T-helper 1 cell treated with Interleukin-12 subunit alpha and Interleukin-12 subunit beta and Interleukin-4 antibody, amounts not matched to agents 30 ng/mL and 1 ng/mL, for 36 hours (primary cell): Measurements from ENCODE around the gene ADAMTS19. TPM values are rescaled to one million over a fixed set of nuclear protein-coding genes. Genes with fewer than 3 reads are reported as not detected.
"Not testable (repeated sequence)": the region's sequence is repeated elsewhere in the genome, so short reads cannot be mapped to it uniquely, and the experiment has no call there.

Source experiments
- intact Hi-C: fragments of 100-400 bp; cut with micrococcal nuclease; formaldehyde crosslinking; loops from one replicate; pipeline ENCODE4 v1.15.1; 2024
- total RNA-seq: library from RNA; stranded (reverse); gene quantifications from 2 replicates; pipeline ENCODE4 v1.2.3, GENCODE V29; 2022

Gene ADAMTS19, protein sequence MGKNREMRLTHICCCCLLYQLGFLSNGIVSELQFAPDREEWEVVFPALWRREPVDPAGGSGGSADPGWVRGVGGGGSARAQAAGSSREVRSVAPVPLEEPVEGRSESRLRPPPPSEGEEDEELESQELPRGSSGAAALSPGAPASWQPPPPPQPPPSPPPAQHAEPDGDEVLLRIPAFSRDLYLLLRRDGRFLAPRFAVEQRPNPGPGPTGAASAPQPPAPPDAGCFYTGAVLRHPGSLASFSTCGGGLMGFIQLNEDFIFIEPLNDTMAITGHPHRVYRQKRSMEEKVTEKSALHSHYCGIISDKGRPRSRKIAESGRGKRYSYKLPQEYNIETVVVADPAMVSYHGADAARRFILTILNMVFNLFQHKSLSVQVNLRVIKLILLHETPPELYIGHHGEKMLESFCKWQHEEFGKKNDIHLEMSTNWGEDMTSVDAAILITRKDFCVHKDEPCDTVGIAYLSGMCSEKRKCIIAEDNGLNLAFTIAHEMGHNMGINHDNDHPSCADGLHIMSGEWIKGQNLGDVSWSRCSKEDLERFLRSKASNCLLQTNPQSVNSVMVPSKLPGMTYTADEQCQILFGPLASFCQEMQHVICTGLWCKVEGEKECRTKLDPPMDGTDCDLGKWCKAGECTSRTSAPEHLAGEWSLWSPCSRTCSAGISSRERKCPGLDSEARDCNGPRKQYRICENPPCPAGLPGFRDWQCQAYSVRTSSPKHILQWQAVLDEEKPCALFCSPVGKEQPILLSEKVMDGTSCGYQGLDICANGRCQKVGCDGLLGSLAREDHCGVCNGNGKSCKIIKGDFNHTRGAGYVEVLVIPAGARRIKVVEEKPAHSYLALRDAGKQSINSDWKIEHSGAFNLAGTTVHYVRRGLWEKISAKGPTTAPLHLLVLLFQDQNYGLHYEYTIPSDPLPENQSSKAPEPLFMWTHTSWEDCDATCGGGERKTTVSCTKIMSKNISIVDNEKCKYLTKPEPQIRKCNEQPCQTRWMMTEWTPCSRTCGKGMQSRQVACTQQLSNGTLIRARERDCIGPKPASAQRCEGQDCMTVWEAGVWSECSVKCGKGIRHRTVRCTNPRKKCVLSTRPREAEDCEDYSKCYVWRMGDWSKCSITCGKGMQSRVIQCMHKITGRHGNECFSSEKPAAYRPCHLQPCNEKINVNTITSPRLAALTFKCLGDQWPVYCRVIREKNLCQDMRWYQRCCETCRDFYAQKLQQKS
- total RNA-seq: not detected in 2 replicates

DNA sequence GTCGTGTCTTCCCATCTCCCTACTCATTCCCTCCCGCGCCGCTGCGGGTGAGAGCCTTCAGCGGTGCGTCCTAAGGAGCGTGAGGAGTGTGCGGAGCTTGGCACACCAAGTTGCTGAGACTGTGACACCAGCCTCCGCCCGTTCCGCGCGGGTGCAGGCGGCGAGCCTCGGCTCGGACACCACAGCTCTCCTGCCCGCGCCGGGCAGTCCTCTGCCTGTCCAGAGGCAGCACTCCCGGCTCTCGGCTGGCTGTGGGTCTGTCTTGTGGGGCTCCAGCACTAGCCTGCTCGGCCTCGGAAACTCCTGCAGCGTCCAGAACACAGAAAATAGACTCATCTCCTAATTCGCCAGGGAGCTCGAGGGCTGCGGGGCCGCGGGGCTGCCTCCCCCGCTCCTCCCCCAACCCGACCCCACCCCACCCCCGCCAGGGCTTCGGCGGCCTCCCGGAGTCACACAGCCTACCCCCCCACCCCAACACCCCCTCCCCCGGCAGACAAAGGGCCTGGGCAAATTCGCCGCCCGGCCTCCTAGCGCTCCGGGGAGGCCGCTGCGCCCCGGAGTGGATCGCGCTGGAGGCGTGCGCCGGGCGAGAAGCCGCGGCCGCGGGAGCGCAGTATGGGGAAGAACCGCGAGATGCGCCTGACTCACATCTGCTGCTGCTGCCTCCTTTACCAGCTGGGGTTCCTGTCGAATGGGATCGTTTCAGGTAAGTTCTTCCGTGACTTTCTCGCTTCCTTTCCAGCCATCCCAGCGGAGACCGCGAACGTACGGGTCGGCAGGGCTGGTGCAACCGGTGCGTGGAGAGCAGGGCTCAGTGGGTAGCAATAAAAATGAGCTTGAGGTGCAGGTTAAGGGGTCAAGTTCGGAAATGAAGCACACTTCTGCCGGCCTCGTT lies at the start of gene ADAMTS19:
Gene ADAMTS19, plus strand, starts transcription at position 522 of the 895 bp plus-strand sequence. Its CDS starts 94 bp downstream, at position 616.
- intact Hi-C loops: no loop called here

DNA sequence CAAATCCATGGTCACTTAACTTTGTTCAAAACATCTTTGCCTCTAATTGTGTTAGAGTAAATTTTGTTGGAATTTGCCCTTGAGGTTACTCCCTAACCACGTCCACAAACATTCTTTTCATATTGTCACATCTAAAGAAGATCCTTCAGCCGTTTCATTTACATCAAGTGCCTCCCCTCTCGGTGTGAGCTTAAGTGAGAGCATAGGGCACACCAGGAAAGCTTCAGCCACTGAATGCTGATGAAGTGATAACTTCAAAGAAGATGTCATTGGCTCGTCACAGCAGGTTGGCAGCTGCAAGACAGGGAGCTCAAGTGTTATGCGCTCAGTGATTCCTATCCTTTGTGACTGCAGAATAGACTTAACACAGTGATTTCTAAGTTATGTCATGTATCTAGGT lies 49.6 kb upstream of the ADAMTS19 start:
- intact Hi-C loops: no loop called here

DNA sequence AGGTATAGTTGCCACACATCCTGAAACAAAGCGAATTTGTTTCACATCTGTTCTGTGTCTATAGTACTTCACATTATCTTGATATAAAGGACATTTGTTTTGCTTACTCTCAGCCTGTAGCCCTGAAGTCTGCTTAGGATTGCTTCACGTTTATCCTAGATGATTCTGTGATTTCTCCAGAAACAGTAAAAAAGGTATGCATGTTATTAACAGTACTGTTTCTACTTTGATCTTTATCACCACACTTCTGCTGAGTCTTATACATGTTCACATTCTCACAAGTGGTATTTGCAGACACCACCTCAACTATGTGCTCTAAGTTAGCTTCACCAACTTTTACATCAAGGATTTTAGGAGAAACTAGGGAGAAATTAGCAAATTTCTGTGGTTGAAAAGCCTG lies 47.4 kb upstream of the ADAMTS19 start:
- intact Hi-C loops: no loop called here

DNA sequence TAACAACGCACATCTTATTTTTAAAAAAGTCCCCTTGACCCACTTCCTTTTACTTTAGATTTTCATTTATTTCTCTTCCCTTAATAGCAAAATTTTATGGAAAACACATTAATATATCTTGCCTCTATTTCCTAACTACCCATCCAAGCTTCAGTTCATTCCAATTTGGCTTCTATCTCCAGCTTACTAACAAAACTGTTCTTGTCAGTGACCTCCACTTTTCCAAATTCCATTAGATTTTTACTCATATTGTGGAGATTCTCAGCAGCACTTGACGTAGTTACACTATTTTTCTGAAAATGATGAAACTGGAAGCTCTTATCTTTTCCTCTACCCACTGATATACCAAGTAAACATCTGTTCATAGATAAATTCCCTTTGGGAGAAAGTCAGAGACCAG lies 46.5 kb upstream of the ADAMTS19 start:
- intact Hi-C loops: no loop called here

DNA sequence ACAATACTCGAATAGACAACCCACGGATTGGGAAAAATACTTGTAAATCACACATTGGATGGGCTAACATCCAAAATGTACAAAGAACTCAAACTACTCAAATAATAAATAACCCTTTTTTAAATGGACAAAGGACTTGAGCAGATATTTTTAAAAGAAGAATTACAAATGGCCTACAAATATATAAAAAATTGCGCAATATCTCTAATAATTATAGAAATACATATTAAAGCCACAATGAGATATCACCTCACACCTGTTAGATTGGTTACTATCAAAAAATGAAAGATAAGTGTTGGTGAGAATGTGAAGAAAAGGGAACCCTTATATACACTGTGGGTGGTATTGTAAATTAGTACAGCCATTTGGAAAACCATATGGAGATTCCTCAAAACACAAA lies 40.8 kb upstream of the ADAMTS19 start:
- intact Hi-C loops: no loop called here

DNA sequence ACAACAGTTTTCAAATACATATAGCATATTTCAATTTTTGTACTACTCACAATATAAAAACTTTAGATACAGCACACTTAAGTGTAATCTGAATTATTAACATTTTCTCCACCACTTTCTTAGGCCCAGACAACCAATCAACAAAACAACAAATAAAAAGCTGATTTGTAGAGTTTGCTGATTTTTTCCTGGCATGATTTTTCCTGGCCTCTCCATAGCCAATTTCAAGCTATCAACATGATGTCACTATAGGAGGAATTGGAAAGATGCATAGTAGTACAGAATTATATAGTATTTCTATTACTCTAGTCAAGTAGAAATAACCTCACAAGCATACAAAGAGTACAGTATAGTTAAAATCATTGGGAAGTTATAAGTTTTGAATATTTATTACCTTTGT lies 35.1 kb upstream of the ADAMTS19 start:
- intact Hi-C loops: no loop called here

DNA sequence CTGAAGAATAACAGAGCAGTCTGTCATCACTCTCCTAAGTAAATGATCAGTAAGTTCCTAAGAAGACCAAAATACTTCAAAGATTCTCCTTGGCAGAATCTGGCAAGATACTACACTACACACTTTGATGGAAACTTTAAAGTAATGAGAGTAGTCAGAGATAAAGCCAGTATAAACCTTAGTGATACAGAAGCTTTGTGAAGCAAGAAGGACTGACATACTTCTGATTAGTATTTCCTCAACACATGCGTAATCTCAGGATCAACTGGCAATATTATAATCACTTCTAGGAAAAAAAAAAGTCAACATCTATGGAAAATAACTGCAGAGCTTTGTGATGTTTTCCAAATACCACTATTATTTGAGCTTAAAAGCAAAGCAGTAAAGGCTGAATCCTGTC lies 34.0 kb upstream of the ADAMTS19 start:
- intact Hi-C loops: no loop called here

DNA sequence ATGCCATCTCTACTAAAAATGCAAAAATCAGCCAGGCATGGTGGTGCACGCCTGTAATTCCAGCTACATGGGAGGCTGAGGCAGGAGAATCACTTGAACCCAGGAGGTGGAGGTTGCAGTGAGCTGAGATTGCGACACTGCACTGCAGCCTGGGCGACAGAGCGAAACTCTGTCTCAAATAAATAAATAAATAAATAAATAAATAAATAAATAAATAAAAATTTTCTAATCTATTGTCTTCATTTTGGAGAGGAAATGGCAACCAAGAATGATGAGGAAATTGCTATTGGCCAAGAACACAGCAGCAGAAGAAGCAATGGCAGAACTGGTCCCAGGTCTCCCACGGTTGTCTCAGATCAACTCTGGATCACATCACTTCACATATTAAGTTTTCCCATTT lies 31.5 kb upstream of the ADAMTS19 start:
- intact Hi-C loops: not testable (repeated sequence)

DNA sequence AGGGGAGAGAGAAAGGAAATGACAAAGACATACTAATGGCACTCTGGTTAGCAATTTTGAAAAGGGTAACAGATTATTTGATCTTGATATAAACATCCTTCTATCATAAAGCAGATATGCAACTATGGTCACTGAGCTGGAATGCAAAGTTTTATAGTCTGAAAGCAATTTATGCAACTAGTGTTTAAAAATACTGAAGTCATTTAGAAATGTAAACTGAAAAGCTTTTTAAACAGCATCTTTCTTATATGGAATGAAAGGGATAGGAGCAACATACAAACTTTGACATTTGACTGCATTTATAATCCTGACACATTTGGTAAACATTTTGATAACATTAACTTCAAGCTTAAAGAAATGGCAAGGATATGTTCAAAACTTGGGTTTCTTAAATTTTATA lies 28.7 kb upstream of the ADAMTS19 start:
- intact Hi-C loops: no loop called here

DNA sequence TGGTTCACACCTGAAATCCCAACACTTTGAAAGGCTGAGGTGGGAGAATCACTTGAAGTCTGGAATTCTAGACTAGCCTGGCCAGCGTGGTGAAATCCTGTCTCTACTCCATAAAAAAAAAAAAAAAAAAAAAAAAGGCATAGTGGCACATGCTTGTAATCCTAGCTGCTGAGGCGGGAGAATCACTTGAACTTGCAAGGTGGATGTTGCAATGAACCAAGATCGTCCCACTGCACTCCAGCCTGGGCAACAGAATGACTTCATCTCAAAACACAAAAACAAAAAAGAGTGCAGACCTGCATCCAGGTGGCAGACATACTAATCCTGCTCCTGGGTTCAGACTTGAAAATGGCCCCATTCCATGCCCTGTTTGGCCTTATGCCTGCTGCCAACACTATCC lies 21.8 kb upstream of the ADAMTS19 start:
- intact Hi-C loops: no loop called here

DNA sequence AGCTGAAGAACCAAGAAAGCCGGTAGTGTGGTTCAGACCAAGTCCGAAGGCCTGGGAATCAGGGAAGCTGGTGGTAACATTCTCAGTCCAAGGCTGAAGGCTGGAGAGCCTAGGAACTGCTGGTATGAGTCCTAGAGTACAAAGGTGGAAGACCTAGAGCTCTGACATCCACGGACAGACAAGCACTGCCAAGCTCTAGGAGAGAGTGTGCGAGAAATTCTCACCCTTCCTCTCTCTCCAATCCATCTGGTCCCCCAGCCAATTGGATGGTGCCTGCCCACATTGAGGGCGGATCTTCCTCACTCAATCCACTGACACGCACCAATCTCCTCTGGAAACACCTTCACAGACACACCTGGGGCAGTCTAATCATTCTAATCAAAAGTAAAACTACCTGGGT lies 19.7 kb upstream of the ADAMTS19 start:
- intact Hi-C loops: no loop called here

DNA sequence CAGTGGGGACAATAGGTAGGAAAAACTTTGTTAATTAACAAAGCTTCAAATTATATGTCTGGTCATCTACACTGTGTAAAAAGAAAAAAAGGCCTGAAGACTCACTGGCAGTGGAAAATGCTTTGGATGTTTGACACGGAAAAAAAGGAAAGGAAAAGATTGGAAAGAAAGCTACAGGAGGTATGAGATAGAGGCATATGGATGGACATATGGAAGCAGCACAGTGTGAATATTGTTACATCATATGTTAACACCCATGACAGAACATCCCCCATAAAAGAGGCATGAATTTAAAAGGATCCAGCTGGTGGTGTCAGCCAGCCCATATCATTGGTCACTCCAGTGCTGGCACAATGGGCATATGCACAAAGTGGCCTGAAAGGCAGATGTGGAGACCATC lies 19.0 kb upstream of the ADAMTS19 start:
- intact Hi-C loops: no loop called here

DNA sequence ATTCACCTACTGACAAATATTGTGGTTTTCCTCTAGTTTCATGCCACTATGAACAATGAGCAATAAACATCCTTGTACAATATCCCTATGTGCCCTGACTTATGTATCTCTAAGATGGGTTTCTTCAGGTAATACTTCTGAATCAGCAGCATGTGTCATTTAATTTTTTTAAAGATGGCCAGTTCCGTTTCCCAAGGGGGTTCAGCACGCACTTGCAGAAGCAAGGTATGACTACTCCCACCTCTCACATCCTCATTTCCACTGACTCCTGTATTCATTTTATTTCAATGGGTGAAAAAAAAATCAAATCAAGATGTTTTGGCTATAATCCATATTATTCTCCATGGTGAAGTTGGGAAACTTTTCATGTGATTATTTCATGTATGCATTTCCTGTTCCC lies 14.7 kb upstream of the ADAMTS19 start:
- intact Hi-C loops: no loop called here

DNA sequence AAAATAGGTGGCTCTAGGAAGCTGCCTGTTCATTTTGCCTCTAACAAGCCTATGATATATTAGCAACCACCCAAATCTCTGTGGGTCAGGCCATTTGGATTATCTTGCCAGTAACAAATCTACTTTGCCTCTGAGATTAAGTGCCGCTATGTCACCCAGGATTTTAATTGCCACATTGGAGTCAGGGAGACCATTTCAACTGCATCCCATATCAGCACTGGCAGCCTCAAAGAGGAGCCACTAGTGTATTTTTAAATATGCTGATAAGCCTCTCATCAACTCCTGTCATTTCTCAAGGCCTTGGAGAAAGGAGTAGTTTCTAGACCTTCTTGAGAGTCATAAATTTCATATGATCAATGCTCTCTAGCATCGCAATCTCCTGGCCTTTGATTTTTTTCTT lies 12.1 kb upstream of the ADAMTS19 start:
- intact Hi-C loops: no loop called here

DNA sequence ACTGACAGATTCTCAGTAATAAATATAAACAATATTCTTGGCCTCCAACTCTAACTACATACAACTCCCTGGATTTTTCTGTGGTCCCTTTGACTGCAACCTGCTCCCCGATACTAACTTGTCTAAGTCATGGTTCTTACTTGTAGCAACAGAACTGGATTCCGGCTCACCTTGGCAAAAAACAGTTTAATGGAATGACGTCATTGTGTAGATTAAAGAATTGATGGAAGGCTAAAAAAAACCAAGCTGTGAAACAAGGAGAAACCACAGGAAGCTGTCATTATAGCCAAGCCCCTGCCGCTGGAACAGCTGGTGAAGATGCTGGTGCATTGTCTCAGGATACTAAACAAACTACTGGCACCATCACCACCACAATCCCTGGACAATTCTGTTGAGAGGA lies 11.4 kb upstream of the ADAMTS19 start:
- intact Hi-C loops: no loop called here

DNA sequence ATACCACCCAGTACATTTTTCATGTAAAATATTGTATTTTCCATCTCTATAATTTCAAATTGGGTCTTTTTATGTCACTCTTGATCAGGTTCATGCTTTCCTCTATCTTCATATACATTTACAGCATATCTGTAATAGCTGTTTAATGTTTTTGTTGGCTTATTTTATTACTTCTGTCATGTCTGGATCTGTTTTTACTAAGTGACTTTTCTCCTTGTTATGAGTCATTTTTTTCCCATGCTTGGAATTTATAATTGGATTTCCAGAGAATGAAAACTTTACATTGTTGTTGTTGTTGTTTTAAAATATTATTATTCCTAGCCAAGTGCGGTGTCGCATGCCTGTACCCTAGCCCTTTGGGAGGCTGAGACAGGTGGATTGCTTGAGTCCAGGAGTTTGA lies 5.6 kb upstream of the ADAMTS19 start:
- intact Hi-C loops: no loop called here

DNA sequence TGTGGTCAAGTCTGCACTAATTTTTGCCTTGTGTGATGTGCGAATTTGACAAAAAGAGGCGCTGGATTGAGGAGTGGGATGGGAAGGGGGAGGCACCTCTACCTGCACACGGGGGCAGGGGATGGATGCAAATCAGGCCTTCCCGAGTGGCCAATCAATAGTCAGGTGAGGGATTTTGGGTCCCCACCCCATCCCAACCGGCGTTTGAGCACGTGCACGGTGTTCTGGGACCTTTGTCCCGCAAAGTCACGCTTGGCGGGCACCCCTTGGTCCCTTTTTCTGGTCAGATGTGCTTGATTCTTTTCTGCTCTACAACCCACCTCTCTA lies 685 bp upstream of the ADAMTS19 start:
- intact Hi-C loops: no loop called here

DNA sequence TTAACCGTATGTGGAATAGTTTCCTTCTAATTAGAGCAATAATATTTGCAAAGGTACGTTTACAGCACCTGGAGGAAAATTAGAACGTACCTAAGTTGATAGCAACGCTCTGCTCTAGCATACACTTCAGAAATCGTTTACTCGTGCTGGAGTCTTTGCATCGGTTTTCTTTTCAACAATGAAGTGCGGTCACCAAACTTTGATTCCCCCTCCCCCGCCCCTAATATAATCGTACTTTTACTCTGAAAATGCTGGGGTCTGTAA lies 506 bp downstream of the ADAMTS19 start:
- intact Hi-C loops: no loop called here

DNA sequence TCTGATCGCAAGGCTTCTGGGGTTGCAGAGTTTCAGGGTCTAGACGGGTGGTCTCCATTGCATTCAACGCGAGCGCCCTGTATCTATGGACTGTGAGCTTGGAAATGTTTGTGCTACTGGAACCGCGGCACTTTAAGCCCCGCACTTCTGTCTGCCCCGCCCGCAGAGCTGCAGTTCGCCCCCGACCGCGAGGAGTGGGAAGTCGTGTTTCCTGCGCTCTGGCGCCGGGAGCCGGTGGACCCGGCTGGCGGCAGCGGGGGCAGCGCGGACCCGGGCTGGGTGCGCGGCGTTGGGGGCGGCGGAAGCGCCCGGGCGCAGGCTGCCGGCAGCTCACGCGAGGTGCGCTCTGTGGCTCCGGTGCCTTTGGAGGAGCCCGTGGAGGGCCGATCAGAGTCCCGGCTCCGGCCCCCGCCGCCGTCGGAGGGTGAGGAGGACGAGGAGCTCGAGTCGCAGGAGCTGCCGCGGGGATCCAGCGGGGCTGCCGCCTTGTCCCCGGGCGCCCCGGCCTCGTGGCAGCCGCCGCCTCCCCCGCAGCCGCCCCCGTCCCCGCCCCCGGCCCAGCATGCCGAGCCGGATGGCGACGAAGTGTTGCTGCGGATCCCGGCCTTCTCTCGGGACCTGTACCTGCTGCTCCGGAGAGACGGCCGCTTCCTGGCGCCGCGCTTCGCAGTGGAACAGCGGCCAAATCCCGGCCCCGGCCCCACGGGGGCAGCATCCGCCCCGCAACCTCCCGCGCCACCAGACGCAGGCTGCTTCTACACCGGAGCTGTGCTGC lies 1.0 kb downstream of the ADAMTS19 start:
- intact Hi-C loops: no loop called here

DNA sequence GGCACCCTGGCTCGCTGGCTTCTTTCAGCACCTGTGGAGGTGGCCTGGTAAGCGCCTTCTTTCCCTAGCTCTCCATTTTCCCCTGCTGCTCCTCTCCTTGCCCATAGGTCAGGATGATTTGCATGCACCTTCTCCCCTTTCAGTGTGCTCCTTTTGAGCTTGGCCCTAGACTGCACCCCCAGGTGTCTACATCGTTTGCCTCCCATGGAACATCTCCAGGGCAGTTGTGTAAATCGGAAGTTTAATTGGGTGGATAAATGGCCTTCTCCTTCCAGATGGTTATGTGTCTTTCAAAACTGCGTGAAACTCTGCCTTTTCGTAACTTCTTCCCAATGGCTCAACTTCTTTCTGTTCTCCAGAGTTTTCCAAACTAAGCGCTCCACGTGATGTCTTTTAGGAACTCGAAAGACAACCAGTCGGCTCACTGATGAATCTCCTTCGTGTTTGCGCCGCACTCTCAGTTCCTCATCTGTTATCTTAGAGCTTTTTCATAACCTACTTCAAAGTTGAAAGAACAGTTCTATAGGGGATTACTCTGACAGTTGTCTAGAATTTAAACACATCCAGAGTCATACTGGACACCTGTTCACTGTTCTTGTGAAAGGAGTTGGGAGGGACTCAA lies 1.7 kb downstream of the ADAMTS19 start:
- intact Hi-C loops: no loop called here
